Vagina (tissue), 2 donors: Measurements from ENCODE around the gene CORIN. TPM values are rescaled to one million over a fixed set of nuclear protein-coding genes. Genes with fewer than 3 reads are reported as not detected.

ENCODE experiments used
- DNase-seq, 2 donors: peaks; one replicate each; pipeline ENCODE4 v3.0.0-alpha.2; 2017; ENCODE audit errors: extremely low spot score in 2 of 2
- H3K27ac ChIP-seq: fragments of 200-600 bp; sonication (generic); one replicate; pipeline ENCODE4 v1.5.1; 2019
- H3K27me3 ChIP-seq: fragments of 200-600 bp; sonication (generic); one replicate; pipeline ENCODE4 v1.5.1; 2019
- H3K36me3 ChIP-seq, 2 donors: fragments of 200-600 bp; sonication (generic); one replicate each; pipeline ENCODE4 v1.5.1; 2017 to 2019
- H3K4me1 ChIP-seq: fragments of 200-600 bp; sonication (generic); one replicate; pipeline ENCODE4 v1.5.1; 2019
- H3K4me3 ChIP-seq, 2 donors: fragments of 200-600 bp; sonication (generic); 1 replicate in 1 of 2; 2 replicates in 1 of 2; pipeline ENCODE4 v1.5.1; 2016 to 2019
- H3K9me3 ChIP-seq: fragments of 200-600 bp; sonication (generic); one replicate; pipeline ENCODE4 v1.5.1; 2019
- POLR2A ChIP-seq, 2 donors: fragments of 450-650 bp; IDR thresholded peaks; one replicate each; pipeline ENCODE4 v1.6.1; 2017; ENCODE audit warnings: antibody characterized with exemption in 2 of 2, mild to moderate bottlenecking in 2 of 2, moderate library complexity in 2 of 2
- POLR2AphosphoS5 ChIP-seq, 2 donors: sonication (generic); formaldehyde crosslinking; IDR thresholded peaks; one replicate each; pipeline ENCODE4 v1.9.0; 2017; ENCODE audit warnings: antibody characterized with exemption in 2 of 2, mild to moderate bottlenecking in 2 of 2, low read depth in 1 of 2; ENCODE audit not compliant: insufficient read depth in 1 of 2
- intact Hi-C: fragments of 100-400 bp; cut with DNase I; formaldehyde crosslinking; loops from one replicate; pipeline ENCODE4 v1.15.1; 2023
- total RNA-seq: library from RNA; depleted of rRNA; stranded (reverse); fragments of >200 nt; gene quantifications from one replicate; pipeline ENCODE4 v1.2.3, GENCODE V29; 2016
- TF ChIP-seq, protein P1 (sequence below), 3 experiments: fragments of 450-650 bp in 2 of 3; fragments of 200-600 bp in 1 of 3; sonication (generic) in 1 of 3; IDR thresholded peaks; one replicate each; pipeline ENCODE4 v1.5.1; 2017 to 2019; ENCODE audit warnings: antibody characterized with exemption in 3 of 3, mild to moderate bottlenecking in 2 of 3, moderate library complexity in 2 of 3

Gene CORIN
- total RNA-seq, 1 donor from 2014 or later = 5.4 TPM

DNA sequence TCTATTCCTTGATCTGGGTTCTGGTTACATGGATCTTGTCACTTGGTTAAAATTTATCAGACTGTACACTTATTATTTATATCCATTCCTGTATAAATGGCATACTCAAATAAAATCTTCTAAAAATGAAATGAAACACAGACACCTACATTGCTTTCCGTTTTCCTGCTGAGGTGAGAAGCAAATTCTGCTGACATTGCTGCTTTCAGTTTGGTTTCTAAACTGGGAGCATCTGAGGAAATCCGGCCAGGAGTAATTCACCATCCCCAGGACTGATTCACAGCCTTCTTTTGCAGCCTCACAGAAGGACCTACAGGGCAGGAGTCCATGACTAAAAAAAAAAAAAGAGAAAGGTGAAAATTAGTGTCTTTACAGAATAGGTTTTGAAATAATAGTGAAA, 93.6 kb downstream of the CORIN start:
- no peaks in the 10 kb centered on the region for H3K27me3 ChIP-seq
- no peaks in the 10 kb centered on the region for H3K4me1 ChIP-seq
- DNase-seq = no peak
- peaks cover 4% of the 10 kb centered on the region for H3K9me3 ChIP-seq
- no peak overlapping the region for H3K27ac ChIP-seq
- TF ChIP-seq POLR2AphosphoS5 (IDR thresholded peaks at IDR 0.05; ENCODE audit: insufficient read depth in 1 of 2, low read depth in 1 of 2) = no peak
- no peak for TF ChIP-seq POLR2A (IDR thresholded peaks at IDR 0.05)
- TF ChIP-seq, protein P1, sequence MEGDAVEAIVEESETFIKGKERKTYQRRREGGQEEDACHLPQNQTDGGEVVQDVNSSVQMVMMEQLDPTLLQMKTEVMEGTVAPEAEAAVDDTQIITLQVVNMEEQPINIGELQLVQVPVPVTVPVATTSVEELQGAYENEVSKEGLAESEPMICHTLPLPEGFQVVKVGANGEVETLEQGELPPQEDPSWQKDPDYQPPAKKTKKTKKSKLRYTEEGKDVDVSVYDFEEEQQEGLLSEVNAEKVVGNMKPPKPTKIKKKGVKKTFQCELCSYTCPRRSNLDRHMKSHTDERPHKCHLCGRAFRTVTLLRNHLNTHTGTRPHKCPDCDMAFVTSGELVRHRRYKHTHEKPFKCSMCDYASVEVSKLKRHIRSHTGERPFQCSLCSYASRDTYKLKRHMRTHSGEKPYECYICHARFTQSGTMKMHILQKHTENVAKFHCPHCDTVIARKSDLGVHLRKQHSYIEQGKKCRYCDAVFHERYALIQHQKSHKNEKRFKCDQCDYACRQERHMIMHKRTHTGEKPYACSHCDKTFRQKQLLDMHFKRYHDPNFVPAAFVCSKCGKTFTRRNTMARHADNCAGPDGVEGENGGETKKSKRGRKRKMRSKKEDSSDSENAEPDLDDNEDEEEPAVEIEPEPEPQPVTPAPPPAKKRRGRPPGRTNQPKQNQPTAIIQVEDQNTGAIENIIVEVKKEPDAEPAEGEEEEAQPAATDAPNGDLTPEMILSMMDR (IDR thresholded peaks at IDR 0.05) = no peak
- H3K36me3 ChIP-seq = no peaks in the 10 kb centered on the region
- no peak overlapping the region for H3K4me3 ChIP-seq
- intact Hi-C loops = no loop called here

DNA sequence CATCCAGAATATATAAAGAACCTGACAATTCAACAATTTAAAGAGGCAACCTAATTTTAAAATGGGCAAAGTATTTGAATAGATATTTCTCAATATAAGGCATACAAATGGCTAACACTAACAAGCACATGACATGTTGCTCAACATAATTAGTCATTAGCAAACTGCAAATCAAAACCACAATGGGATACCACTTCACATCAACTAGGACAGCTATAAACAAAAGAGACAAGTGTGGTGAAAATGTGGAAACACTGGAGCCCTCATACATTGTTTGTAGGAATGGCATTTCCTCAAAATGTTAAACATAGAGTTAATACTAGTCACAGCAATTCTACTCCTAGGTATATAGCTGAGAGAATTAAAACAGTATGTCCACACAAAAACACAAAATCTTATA, 96.7 kb downstream of the CORIN start:
- Histone ChIP-seq H3K4me3 (no peak overlapping the region), H3K36me3 (no peaks in the 10 kb centered on the region), H3K4me1 (no peaks in the 10 kb centered on the region), H3K9me3 (peaks cover 4% of the 10 kb centered on the region), H3K27me3 (no peaks in the 10 kb centered on the region), H3K27ac (no peak overlapping the region)
- intact Hi-C loops = no loop called here
- no peak for DNase-seq
- TF ChIP-seq, protein P1 (IDR thresholded peaks at IDR 0.05) = no peak
- TF ChIP-seq POLR2A (IDR thresholded peaks at IDR 0.05) (no peak), POLR2AphosphoS5 (IDR thresholded peaks at IDR 0.05; ENCODE audit: insufficient read depth in 1 of 2, low read depth in 1 of 2) (no peak)

DNA sequence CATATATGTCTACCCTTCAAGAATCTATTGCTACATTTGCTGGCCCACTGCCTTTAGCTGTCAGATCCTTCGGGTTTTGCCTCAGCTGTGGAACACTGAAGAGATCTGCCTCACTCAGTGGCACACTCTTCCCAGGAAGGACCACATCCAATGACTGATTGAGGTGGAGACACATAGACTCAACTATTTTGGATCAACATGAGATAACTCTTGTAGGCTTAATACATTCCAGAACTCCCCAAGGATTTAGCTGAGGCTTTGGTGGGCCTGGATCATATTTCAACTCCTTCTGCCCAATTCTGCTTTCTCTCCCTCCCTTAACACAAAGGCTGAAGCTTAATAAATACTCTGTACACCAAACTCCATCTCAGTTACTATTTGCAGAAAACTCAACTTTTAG, 100.5 kb downstream of the CORIN start:
- Histone ChIP-seq H3K4me3 (no peak overlapping the region), H3K27ac (no peak overlapping the region), H3K9me3 (peaks cover 4% of the 10 kb centered on the region), H3K4me1 (no peaks in the 10 kb centered on the region), H3K27me3 (no peaks in the 10 kb centered on the region), H3K36me3 (no peaks in the 10 kb centered on the region)
- TF ChIP-seq, protein P1 (IDR thresholded peaks at IDR 0.05) = no peak
- TF ChIP-seq POLR2AphosphoS5 (IDR thresholded peaks at IDR 0.05; ENCODE audit: insufficient read depth in 1 of 2, low read depth in 1 of 2) (no peak), POLR2A (IDR thresholded peaks at IDR 0.05) (no peak)
- DNase-seq = no peak
- intact Hi-C loops = no loop called here

DNA sequence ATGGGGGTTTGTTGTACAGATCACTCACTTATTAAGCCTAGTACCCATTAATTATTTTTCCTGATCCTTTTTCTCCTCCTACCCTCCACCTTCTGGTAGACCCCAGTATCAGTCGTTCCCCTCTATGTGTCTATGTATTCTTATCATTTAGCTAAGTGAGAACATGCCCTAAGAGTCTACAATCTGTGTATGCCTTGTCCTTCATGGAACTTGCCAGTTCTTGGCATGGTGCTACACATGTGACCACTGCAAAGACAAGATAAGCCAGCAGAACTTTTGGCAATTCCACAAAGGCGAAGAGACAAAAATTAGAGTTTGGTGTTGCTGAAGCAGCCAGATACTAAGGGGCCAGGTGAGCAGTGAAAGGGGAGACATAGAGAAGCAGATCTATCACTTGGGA, 101.3 kb downstream of the CORIN start:
- Histone ChIP-seq H3K27me3 (no peaks in the 10 kb centered on the region), H3K9me3 (peaks cover 4% of the 10 kb centered on the region), H3K27ac (no peak overlapping the region), H3K4me1 (no peaks in the 10 kb centered on the region), H3K36me3 (no peaks in the 10 kb centered on the region), H3K4me3 (no peak overlapping the region)
- intact Hi-C loops = no loop called here
- DNase-seq = no peak
- TF ChIP-seq POLR2AphosphoS5 (IDR thresholded peaks at IDR 0.05; ENCODE audit: insufficient read depth in 1 of 2, low read depth in 1 of 2) = no peak

DNA sequence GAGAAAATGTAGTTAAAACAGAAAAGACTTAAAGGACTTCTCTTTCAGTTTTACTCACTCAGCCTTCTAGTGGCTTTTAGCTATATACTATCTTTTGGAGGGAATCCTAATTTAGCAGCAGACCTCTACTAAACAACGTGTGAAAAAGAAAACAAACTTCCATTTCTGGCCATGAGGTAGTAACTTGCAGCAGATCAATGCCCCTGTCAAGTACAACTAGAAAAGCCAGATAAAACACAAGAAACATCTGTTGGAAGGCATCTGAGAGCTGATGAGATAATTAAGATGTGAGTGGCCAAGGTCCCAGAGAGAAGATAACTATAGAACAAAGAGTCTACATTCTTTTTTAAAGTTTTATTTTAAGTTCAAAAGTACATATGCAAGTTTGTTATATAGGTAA, 101.7 kb downstream of the CORIN start:
- H3K4me3 ChIP-seq = no peak overlapping the region
- H3K27ac ChIP-seq = no peak overlapping the region
- DNase-seq = no peak
- no peaks in the 10 kb centered on the region for H3K4me1 ChIP-seq
- no peaks in the 10 kb centered on the region for H3K27me3 ChIP-seq
- TF ChIP-seq POLR2AphosphoS5 (IDR thresholded peaks at IDR 0.05; ENCODE audit: insufficient read depth in 1 of 2, low read depth in 1 of 2) (no peak), POLR2A (IDR thresholded peaks at IDR 0.05) (no peak)
- TF ChIP-seq, protein P1 (IDR thresholded peaks at IDR 0.05) = no peak
- H3K9me3 ChIP-seq = peaks cover 4% of the 10 kb centered on the region
- no peaks in the 10 kb centered on the region for H3K36me3 ChIP-seq
- intact Hi-C loops = no loop called here
